Fibroblast of skin of abdomen (primary cell): ENCODE data around the gene CFAP77. TPM values are rescaled to one million over a fixed set of nuclear protein-coding genes. Genes with fewer than 3 reads are reported as not detected.
"Not testable (repeated sequence)": the region's sequence is repeated elsewhere in the genome, so short reads cannot be mapped to it uniquely, and the experiment has no call there.

Source experiments
- DNase-seq: peaks from one replicate; pipeline ENCODE4 v3.0.0-alpha.2; 2013
- polyA plus RNA-seq, 2 experiments: library from polyadenylated mRNA; unstranded; fragments of 120-200 nt; gene quantifications; one replicate each; pipeline ENCODE4 v1.2.1, GENCODE V29; 2013; ENCODE audit not compliant: insufficient read length in 2 of 2

The CFAP77 gene
- not detected for polyA plus RNA-seq (2013, experiment 1 of 2; ENCODE audit: insufficient read length)
- 0.21 TPM for polyA plus RNA-seq (2013, experiment 2 of 2; ENCODE audit: insufficient read length)

DNA sequence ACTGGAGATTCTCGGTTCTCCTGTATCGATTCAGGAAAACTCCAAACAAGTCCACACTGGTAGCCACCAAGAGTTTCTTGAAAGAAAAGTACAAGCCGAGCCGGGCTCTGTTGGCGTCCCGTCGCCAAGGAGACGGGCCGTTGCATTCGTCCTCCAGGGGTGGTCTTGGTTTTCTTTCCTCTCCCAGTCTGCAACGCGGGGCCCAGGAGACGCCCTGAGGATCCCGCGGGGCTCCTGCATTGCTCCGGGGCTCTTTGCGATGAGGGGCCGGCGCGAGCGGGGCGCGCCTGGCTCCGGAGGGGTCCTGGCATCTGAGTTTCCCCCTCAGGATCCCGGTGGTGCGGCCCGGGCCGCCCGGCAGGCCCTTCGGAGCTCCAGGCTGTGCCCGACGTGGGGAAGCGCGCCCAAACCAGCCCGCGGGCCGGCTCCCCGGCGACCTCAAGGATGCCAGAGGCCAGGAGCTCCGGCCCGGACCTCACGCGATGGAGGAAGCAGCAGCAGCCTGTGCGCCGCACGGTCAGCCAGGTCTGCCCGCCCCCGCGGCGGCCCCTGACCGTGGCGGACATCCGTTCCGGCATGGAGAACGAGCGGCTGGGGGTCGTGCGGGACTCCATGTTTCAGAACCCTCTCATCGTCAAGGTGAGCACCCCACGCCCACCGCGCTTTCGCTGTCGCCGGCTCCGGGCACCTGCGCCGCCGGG is at the start of gene CFAP77:
TSS of gene CFAP77 (plus strand) at position 384 of the 701 bp plus-strand sequence. CDS start at position 445, 61 bp downstream.
- peak; percentile 48 for DNase-seq

DNA sequence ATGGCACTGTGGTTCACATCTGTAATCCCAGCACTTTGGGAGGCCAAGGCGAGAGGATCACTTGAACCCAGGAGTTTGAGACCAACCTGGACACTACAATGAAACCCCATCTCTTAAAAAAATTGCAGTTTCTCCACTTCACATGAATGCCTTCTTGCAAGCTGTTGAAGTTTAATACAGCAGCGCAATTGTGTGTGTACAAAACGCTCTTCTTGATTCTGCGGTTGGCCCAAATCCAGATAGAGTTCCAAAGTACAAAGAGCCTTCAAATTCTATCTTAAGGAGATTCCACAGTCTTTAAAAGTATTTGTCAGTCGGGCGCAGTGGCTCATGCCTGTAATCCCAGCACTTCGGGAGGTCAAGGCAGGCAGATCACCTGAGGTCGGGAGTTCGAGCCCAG is 45.9 kb upstream of the CFAP77 start:
- no peak for DNase-seq

DNA sequence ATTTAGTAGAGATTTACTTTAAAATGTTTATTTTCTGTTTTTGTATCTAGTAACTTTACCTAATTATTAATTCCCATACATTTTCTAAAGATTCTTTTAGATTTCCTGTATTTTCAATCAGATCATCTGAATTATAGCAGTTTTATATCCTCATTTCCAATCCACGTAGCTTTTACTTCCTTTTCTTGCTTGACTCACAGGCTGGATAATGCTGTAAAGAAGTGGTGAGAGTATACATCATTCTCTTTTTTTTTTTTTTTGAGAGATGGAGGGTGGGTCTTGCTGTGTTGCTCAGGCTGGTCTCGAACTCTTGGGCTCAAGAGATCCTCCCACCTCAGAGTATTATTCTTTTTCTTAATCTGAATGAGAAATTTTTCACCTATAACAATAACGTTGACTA is 44.0 kb upstream of the CFAP77 start:
- DNase-seq = no peak

DNA sequence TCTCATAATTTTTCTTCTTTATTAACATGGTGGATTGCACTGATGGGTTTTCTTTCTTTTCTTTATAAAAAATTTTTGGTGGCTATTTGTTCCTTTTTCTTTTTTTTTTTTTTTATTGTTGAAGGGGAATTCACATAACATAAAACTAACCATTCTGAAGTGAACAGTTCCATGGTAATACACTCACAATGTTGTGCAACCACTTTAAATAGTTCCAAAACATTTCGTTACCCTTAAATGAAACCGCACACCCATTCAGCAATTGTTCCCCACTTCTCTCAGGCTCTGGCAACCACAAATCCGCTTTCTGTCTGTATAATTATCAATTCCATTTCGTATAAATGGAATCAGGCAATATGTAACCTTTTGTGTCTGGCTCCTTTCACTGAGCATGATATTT is 43.5 kb upstream of the CFAP77 start:
- DNase-seq = no peak

DNA sequence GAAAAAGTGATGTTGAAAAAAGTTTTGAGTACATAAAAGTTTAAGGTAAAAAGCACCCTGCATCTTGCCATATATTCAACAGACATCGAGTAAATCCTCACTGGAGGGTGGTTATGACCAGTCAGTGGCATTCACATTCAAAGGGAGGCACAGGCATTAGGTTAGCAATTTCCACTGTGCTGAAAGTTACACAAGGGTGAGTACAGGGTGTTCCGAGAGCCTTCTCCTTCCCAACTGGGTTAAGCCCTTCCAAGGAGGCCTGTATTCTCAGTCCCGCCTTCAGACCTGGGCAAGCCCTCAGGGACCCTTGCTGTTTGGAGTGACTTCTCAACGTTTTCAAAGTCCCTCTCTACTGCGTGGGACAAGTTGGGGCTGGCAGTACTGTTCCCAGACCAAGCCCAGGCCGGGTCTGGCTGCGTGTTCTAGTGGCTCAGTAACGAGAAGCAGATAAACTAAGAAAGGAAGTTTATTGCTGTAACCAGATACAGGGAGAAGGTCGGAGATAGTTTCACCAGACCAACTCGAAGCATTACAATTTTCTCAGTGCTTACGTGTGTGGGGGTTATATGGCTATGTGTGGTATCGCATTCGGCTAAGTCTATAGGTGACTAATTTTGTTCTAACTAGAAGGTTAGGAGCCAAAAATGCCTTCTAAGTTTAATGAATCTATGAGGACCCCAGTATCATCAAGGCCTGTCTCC is 42.2 kb upstream of the CFAP77 start:
- no peak for DNase-seq

DNA sequence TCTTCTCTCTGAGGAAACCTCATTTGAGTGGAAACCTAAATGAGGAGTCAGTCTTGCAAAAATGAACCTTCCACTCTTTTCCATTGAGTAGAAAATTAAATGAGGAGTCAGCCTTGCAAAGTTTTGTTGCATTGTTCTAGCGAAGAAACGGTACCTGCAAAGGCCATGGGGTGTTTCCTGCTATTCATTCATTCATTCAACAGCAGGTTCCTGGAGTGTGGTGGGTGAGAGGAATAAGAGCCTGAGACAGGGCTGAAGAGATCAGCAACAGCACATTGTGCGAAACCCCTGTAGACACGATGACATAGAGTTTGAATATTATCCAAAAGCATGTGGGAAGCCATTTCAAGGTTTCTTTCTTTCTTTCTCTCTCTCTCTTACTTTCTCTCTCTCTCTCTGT is 40.6 kb upstream of the CFAP77 start:
- DNase-seq = no peak

DNA sequence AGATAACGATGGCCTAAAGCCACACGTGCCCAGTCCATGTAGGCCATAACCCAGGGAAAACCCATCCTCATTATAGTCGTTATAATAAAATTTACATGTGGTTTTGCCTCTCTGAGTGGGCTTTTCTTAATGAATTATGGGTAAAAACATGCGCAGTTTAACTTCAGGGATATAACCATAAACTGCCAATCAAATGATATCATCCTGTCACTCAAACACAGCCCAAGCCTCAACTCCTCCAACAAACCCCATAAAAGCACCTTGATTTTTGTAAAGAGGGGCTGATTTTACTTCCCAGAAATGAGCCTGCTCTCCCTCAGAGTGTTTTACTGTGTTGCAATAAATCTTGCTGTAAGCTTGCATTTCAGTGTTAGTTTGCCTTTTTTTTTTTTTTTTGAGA is 39.4 kb upstream of the CFAP77 start:
- DNase-seq = no peak

DNA sequence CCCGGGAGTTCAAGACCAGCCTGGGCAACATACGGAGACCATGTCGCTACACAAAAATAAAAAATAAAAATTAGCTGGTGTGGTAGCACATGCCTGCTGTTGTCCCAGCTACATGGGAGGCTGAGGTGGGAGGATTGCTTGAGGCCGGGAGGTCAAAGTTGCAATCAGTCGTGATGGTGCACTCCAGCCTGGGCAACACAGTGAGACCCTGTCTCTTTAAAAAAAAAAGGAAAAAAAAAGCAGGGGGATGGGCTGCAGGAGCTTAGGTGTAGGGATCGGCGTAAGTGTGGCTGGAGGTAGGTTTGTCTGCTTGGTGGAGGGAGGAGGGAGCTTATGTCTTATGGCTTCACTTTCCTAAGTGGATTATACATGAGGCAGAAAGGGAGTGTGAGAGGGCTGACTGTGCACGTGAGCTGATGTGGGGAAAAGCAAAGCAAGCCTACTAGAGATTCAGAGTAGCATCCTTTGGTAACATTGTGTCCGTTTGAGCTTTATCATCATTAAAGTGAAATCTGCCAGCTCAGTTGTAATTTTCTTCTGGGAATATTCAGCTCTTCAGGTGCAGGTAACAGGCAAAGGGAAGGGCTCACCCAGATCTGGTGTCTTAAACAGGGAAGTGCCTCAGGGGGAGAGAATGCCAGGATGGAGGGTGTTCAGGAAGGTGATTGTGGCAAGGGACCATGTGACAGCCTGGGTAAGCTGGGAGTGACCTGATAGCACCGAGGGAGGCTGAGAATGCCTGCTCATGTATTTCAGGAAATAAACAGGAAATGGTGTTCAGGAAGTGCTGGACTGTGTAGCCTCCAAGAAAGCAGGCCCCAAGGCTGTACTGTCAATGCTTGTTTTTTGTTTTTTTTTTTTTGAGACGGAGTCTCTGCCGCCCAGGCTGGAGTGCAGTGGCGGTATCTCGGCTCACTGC is 37.6 kb upstream of the CFAP77 start:
- DNase-seq = no peak

DNA sequence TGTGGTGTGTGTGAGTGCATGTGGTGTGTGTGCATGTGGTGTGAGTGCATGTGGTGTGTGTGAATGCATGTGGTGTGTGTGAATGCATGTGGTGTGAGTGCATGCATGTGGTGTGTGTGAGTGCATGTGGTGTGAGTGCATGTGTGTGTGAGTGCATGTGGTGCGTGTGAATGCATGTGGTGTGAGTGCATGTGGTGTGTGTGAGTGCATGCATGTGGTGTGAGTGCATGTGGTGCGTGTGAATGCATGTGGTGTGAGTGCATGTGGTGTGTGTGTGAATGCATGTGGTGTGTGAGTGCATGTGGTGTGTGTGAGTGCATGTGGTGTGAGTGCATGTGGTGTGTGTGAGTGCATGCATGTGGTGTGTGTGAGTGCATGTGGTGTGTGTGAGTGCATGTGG is 32.2 kb upstream of the CFAP77 start:
- DNase-seq = not testable (repeated sequence)

DNA sequence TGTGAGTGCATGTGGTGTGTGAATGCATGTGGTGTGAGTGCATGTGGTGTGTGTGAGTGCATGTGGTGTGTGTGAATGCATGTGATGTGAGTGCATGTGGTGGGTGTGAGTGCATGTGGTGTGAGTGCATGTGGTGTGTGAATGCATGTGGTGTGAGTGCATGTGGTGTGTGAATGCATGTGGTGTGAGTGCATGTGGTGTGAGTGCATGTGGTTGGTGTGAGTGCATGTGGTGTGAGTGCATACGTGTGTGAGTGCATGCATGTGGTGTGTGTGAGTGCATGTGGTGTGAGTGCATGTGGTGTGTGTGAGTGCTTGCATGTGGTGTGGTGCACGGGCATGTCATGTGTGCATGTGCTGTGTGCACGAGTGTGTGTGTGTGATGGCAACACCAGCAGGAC is 31.6 kb upstream of the CFAP77 start:
- not testable (repeated sequence) for DNase-seq

DNA sequence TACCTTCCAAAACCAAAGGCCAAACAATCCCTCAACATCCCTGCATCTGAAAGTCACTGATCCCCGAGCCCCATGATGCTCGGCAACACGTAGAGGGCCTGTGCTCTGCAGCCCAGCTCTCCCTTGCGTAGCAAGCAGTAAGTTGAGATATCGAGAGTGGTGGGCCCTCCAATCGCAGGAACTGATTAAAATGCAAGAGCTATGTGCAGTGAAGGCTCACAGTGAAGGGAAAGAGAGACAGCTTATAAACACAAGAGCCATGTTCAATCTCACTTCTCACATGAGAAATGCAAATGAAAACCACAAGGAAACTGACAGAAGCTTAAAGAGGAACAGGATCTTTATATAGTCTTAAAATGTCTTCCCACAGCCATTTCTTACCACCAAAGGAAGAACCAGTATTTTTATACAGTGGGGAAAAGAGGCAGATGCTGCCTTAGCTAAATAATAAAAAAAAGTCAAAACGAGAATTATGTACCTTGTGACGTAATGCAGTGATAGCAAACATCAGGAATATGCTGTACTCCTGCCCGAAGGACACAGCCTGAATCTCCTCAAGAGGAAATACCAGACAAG is 28.0 kb upstream of the CFAP77 start:
- DNase-seq = no peak

DNA sequence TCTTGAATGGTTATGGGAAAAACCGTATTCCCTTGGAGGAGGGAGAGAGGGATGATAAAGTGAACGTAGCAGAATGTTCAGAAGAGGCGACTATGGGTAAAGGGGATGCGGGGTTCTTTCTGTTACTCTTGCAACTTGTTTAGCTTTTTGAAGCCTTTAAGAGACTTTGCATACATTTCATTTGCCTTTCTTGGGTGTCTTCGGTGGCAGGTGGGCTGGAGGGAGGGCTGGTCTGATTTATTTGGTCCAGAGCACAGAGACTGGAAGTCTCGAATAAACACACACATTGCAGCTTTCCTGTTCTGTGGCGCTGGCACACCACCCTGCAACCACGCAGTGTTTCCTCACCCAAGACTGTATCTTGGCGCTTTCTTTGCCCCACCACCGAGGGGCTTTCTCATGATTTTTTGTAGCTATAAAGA is 26.5 kb upstream of the CFAP77 start:
- no peak for DNase-seq

DNA sequence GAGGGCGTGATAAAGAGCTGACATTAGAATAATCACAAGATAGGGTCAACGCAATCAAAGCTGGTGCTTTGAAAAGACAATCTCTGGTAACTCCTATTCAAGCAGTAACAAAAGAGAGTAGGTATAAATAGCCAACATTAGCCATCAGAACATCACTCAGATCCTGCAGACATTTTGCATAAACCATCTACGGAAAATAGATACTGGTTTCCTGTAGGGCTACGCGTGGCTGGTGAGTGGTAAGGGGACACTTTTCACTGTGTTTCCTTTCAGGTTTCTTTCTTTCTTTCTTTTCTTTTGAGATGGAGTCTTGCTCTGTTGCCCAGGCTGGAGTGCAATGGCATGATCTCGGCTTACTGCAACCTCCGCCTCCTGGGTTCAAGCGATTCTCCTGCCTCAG is 25.6 kb upstream of the CFAP77 start:
- no peak for DNase-seq

DNA sequence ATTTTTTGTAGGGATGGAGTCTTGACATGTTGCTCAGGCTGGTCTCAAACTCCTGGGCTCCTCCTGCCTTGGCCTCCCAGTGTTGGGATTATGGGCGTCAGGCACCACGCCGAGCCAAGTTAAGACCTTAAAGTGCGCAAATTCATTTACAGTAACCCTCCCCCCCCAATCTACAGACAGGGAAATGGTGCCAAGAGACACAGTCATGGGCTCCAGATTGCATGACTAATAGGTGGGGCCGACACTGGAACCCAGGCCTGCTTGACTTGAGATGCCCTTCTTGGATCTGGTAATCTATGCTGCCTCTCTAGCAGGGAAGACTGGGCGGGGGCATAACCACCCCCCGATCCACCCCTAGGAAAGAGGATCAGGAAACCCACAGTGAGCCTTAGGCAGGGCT is 22.9 kb upstream of the CFAP77 start:
- DNase-seq = no peak

DNA sequence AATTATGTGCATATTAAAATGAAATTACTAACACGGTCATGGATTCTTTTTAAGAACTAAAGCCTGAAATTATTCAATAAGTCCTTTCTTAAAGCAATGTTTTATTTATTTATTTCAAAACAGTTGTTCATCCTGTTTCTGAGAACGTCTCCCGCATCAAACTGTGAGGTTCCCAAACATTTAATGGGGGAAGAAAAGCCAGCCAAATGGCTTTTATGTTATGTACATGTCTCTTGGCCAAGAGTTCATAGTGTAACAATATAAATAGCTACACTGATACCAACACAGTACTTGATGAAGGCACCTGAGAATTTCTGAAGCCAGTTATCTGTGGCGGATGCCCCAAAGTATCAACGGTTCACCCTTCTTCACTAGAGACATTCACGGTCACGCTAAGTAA is 19.0 kb upstream of the CFAP77 start:
- DNase-seq = no peak

DNA sequence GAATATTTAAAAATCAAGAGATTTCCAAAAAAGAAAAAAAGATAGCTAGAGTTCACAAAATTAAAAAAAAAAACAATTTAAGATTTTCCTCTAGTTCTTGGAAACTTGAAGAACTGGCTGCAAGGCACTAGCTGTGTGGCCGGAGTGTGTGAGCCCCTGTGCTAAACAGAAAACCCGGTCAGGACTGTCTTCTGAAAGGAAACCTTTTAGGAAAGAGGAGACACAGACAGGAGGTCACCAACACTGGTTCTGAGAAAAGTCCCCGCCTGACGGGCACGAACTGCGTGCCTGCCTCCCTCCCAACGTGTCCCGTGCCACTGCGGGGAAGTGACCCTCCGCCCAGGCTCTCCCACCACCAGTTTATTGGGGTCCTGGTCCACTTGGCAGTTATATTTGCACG is 18.6 kb upstream of the CFAP77 start:
- DNase-seq = no peak

DNA sequence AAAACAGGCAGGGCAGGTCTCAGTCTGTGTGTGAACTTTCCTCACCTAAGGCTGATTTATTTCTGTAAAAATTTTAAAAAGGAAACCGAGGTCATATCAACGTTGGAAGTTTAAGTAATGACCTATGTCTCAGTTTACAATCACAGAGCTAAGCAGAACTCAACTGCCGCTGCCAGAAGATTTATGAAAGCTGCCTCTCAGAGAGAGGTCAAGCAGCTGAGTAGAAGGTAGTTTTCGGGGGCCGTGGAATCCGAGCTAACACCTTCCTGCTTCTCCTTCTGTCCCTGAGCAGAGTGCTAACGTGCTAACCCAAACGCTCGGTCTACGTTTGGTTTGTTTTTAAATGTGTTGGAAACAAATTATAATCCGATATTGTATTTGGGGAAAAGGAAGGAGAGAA is 14.5 kb upstream of the CFAP77 start:
- DNase-seq = no peak

DNA sequence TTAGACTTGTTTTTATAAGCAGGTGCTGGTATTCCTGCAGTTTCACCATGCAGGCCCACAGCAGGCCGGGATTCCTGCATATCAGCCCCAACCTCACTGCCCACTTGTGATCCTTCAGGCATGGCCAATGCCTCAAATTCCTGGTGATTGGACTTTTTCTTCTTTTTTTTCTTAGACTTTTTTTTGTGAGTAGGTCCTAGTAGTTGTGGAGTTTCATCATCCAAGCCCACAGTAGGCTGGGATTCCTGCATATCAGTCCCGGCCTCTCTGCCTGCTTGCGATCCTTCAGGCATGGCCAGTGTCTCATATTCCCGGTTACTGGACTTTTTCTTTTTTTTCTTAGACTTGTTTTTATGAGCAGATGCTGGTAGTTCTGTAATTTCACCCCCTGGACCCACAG is 8.2 kb upstream of the CFAP77 start:
- no peak for DNase-seq

DNA sequence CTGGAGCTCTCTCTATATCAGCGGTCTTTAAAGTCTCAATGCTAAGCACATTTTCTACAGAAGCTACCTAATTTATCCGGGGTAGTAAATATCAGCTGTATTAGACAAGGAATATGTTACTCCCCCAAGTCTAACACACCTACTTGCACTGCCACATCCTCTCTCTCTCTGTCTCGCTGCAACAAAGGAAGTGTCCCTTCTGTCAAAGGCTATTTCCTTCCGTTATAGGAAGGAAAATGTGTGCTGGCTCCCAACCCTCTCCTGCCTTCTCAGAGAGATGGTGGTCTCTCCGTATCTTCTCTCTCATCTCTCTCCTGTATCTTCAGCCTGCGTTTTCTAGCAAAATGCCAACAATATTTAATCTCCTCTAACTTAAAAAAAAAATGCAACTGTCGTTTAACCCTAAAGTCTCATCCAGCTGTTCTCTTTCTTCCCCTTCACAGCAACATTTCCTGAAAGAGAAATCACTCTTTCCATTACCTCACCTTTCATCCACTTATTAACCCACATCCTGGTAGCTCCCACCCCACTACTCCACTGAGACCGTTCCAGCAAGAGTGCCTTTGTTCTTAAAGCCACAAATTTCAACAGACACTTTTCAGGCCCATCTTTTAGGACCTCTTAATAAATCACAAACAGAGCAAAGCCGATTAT is 5.7 kb upstream of the CFAP77 start:
- no peak for DNase-seq

DNA sequence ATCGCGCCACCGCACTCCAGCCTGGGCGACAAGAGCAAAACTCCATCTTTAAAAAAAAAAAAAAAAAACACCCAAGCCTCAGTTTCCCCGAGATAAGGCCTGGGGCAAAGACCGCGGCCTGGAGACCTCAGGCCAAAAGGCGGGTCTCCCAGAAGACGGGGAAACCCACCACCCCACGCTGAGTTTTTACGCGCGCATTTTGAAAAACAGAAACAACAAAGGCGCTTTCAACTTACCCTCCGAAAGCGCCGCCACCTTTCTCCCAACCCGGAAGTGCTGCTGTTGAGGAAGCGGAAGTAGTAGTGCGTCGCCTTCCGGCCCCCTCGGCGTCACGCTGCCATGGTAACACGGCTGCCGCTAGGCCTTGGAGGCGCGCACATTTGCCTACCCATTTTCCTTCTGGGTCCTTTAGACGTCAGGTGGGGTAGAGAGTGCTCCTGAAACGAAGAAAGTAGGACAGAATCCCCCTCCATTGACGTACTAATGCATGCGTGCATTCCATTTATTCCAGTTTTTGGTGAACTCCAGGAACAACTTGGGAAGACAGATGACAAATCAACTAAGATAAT is 3.4 kb upstream of the CFAP77 start, which contains the start of gene TTF1:
TSS of gene TTF1 (minus strand) at position 287 of the 569 bp plus-strand sequence. CDS start 4,019 bp downstream, outside the sequence.
- DNase-seq = peak; percentile 91

DNA sequence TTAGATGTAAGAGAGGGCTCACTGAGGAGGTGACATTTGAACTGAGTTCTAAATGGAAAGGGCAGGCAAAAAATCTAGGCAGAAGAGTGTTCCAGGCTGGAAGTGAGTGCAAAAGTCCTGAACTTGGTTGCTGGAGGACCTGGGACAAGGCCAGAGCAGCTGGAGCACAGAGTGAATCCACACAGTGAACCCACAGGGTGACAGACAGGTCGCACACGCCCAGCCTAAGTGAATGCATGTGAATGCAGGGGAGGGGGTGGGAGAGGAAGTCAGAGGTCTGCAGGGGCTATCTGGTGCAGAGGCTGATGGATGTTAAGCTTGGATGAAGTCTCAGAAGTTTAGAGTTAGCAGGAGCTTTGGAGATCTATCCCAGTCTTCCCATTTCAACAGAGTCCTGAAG is 2.8 kb upstream of the CFAP77 start:
- no peak for DNase-seq

DNA sequence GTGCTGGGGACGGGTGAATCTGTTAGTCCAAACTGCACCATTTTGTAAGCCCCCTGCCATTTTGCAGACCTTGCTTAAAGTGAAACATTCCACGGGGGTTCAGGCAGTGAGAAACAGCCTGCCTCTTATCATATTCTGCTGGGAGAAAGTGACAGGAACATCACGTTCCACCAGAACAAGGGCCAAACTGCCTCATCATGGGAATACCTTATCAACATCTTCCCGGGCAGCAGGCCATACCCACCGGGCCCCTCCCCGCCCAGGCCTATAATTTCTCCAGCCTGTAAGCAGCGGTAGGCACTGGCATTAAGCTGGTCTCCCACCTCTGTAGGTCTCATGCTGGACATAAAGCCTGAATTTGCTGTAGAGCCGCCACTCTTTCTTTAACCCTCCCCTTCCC is 1.5 kb upstream of the CFAP77 start:
- no peak for DNase-seq
